ENCODE data around the gene RPUSD1. TPM values are rescaled to one million over a fixed set of nuclear protein-coding genes. Genes with fewer than 3 reads are reported as not detected.

Gene RPUSD1
- total RNA-seq, 1 experiment from 2014 or later = 59.9 TPM

DNA sequence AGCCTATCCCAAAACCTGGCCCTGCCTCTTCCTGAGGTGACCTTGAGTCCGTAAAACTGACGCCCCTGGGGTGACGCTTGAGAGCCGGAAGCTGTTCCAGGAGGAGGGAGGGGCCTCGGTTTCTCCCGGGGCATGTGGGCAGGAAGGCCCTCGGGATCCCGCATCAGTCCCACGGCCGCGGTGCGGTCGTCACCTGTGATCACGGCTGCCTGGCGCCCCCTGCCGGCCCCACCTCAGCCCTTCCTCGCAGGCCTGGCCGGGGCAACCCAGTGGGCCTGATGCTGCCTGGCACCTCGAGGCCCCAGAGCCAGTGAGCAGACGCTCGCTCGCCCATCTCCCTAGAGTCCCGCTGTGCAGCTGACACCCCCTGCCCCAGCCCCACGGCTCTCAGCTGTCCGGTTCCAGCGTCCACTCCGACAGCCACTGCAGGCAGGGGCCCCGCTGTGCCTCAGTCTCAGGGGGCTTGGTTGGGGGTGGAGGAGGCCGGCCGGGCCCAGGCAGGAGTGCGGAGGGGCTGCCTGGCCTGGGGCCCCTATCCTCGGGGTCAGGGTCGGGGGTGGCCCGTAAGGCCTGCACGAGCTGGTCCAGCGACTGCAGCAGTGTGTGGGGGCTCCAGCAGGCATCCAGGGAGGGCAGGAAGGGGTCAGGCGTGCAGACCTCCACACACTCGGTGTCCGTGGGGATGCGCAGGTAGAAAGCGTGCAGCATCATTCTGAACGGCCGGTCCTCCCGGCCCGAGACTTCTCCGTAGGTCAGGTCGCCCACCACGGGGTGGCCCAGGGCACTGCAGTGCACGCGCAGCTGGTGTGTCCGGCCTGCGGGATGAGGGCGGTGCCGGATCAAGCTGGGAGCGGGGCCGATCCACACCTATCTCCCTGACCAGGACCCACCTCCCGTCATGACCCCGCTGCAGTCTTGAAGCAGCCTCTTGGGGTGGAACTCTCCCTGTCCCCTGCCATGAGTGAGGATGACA, 2.3 kb downstream of the RPUSD1 start:
- Histone ChIP-seq H3K4me3 (replicated peaks in 1 of 2; ENCODE audit: low read depth in 1 of 2, low read length in 2 of 2) (no peak overlapping the region), H3K36me3 (ENCODE audit: control insufficient read depth in 1 of 2, insufficient read depth in 2 of 2, low read length in 2 of 2) (peaks cover 5 to 30% of the 10 kb centered on the region in 2 experiments), H4K20me1 (ENCODE audit: insufficient read depth) (no peaks in the 10 kb centered on the region), H3K9me2 (ENCODE audit: insufficient read depth) (no peaks in the 10 kb centered on the region), H3K79me2 (ENCODE audit: insufficient read depth, low read length) (peaks cover 47% of the 10 kb centered on the region), H3K27me3 (ENCODE audit: insufficient read depth, low read length) (no peaks in the 10 kb centered on the region), H3K9ac (ENCODE audit: low read length) (no peak overlapping the region; the same call in 1 of the 2 replicates), H3K4me2 (ENCODE audit: low read length) (no peak overlapping the region; the same call in 1 of the 2 replicates), H3K9me3 (ENCODE audit: control insufficient read depth in 1 of 2, insufficient read depth in 1 of 2, low read depth in 1 of 2, low read length in 2 of 2) (no peaks in the 10 kb centered on the region), H3K27ac (ENCODE audit: low read depth, low read length) (peak overlapping the region; percentile 60), H2AFZ (ENCODE audit: low read depth, low read length, poor library complexity, severe bottlenecking) (no peak overlapping the region), H3K4me1 (ENCODE audit: control insufficient read depth in 1 of 2, insufficient read depth in 2 of 2, low read length in 2 of 2) (peaks cover 5 to 37% of the 10 kb centered on the region in 2 experiments; a peak in 3 of 4 replicates)
- CTCF ChIA-PET = interaction anchor here (0.7 to 2.2 kb wide), 6 partner anchors 9 to 73 kb away, joined by 3 to 19 read pairs (median 4); partner anchors contain the start of genes CIAO3 and MSLN
- POLR2A ChIA-PET = interaction anchor here (0.6 to 0.8 kb wide), 2 partner anchors 36 to 73 kb away, joined by 3 read pairs; no protein-coding TSS in a partner anchor
- DNase-seq (ENCODE audit: low read depth, low spot score) (no peak), ATAC-seq (peak; percentile 54)
- intact Hi-C loops (cut with micrococcal nuclease) = loop anchor here (1.0 to 2.0 kb wide), 3 partner anchors 41 to 74 kb away; no protein-coding TSS in a partner anchor
- no TSS peak for BruUV-seq (replicated peaks)
- TF ChIP-seq, protein P1, sequence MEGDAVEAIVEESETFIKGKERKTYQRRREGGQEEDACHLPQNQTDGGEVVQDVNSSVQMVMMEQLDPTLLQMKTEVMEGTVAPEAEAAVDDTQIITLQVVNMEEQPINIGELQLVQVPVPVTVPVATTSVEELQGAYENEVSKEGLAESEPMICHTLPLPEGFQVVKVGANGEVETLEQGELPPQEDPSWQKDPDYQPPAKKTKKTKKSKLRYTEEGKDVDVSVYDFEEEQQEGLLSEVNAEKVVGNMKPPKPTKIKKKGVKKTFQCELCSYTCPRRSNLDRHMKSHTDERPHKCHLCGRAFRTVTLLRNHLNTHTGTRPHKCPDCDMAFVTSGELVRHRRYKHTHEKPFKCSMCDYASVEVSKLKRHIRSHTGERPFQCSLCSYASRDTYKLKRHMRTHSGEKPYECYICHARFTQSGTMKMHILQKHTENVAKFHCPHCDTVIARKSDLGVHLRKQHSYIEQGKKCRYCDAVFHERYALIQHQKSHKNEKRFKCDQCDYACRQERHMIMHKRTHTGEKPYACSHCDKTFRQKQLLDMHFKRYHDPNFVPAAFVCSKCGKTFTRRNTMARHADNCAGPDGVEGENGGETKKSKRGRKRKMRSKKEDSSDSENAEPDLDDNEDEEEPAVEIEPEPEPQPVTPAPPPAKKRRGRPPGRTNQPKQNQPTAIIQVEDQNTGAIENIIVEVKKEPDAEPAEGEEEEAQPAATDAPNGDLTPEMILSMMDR (IDR thresholded peaks at IDR 0.05 in 2 of 3, conservative IDR thresholded peaks at IDR 0.05 in 1 of 3; ENCODE audit: borderline replicate concordance in 1 of 3, insufficient read depth in 1 of 3, low read depth in 2 of 3, low read length in 2 of 3) = peak; percentile 78 to 88 (median 85)
- TF ChIP-seq ZFX (IDR thresholded peaks at IDR 0.05) (0 out of 2 replicates have a peak, but pooled peaks have one; percentile 38), MAX (IDR thresholded peaks at IDR 0.05) (peak; percentile 45), EZH2phosphoT487 (IDR thresholded peaks at IDR 0.05; ENCODE audit: borderline replicate concordance) (no peak), JUND (IDR thresholded peaks at IDR 0.05) (no peak), YY1 (IDR thresholded peaks at IDR 0.05; ENCODE audit: extremely low read depth, insufficient replicate concordance, low read depth, low read length) (peak; percentile 53), EZH2 (IDR thresholded peaks at IDR 0.05) (no peak), ELF1 (IDR thresholded peaks at IDR 0.05; ENCODE audit: borderline replicate concordance, low read depth) (no peak), CBX3 (IDR thresholded peaks at IDR 0.05; ENCODE audit: low read depth) (no peak), REST (IDR thresholded peaks at IDR 0.05; ENCODE audit: low read depth) (no peak), RAD21 (IDR thresholded peaks at IDR 0.05; ENCODE audit: low read depth) (peak; percentile 94)
- RAD21 ChIA-PET (ENCODE audit: low non-redundant PET in 1 of 2, low total read pairs in 2 of 2, uncharacterized antibody in 2 of 2, unreplicated experiment in 2 of 2) = interaction anchor here in 1 of 2 experiments (1.0 kb wide), 1 partner anchor 66 kb away, joined by 3 read pairs; no protein-coding TSS in a partner anchor

Data from HCT116 (cell line).